Neural progenitor cell (in vitro differentiated cells): ENCODE results near the gene TRAIP. TPM values are rescaled to one million over a fixed set of nuclear protein-coding genes. Genes with fewer than 3 reads are reported as not detected.

Experiments
- DNase-seq: peaks from one replicate; pipeline ENCODE4 v3.0.0-alpha.2; 2016; ENCODE audit warnings: low spot score
- H2AFZ ChIP-seq: fragments of 200-600 bp; sonication (generic); replicated peaks from 2 replicates; pipeline ENCODE4 v1.6.1; 2016; ENCODE audit warnings: antibody characterized with exemption
- H3F3A ChIP-seq: fragments of 200-600 bp; sonication (generic); 2 replicates; pipeline ENCODE4 v1.6.1; 2016; ENCODE audit warnings: antibody characterized with exemption, low read depth
- H3K27ac ChIP-seq: fragments of 200-600 bp; sonication (generic); 2 replicates; pipeline ENCODE4 v1.5.1; 2016; ENCODE audit warnings: mild to moderate bottlenecking
- H3K27me3 ChIP-seq: fragments of 200-600 bp; sonication (generic); 2 replicates; pipeline ENCODE4 v1.6.1; 2016; ENCODE audit warnings: mild to moderate bottlenecking, moderate library complexity
- H3K36me3 ChIP-seq: fragments of 200-600 bp; sonication (generic); 2 replicates; pipeline ENCODE4 v1.5.1; 2016
- H3K4me1 ChIP-seq: fragments of 200-600 bp; sonication (generic); 2 replicates; pipeline ENCODE4 v1.6.1; 2016; ENCODE audit warnings: mixed run types
- H3K4me2 ChIP-seq: fragments of 200-600 bp; sonication (generic); 2 replicates; pipeline ENCODE4 v1.6.1; 2016
- H3K4me3 ChIP-seq: fragments of 200-600 bp; sonication (generic); 2 replicates; pipeline ENCODE4 v1.5.1; 2016
- H3K79me2 ChIP-seq: fragments of 200-600 bp; sonication (generic); 2 replicates; pipeline ENCODE4 v1.6.1; 2016; ENCODE audit warnings: low read depth
- H3K9ac ChIP-seq: fragments of 200-600 bp; sonication (generic); 2 replicates; pipeline ENCODE4 v1.6.1; 2016
- H3K9me3 ChIP-seq: fragments of 200-600 bp; sonication (generic); 2 replicates; pipeline ENCODE4 v1.5.1; 2016; ENCODE audit warnings: low read depth
- H4K20me1 ChIP-seq: fragments of 200-600 bp; sonication (generic); 2 replicates; pipeline ENCODE4 v1.6.1; 2016; ENCODE audit warnings: low read depth
- H3K27ac Mint-ChIP-seq: 3 replicates; pipeline ENCODE4 v1.8.0; 2021; ENCODE audit warnings: mixed read lengths
- H3K27me3 Mint-ChIP-seq: 2 replicates; pipeline ENCODE4 v1.8.0; 2022; ENCODE audit warnings: low read depth, mild to moderate bottlenecking, inconsistent platforms, moderate library complexity, mixed read lengths; ENCODE audit not compliant: insufficient read depth
- H3K36me3 Mint-ChIP-seq: 3 replicates; pipeline ENCODE4 v1.8.0; 2021; ENCODE audit warnings: mixed read lengths
- H3K4me1 Mint-ChIP-seq: 3 replicates; pipeline ENCODE4 v1.8.0; 2021; ENCODE audit warnings: mixed read lengths
- H3K4me3 Mint-ChIP-seq: 3 replicates; pipeline ENCODE4 v1.8.0; 2021; ENCODE audit warnings: mild to moderate bottlenecking, moderate library complexity, mixed read lengths
- H3K9me3 Mint-ChIP-seq: 3 replicates; pipeline ENCODE4 v1.8.0; 2020; ENCODE audit warnings: mixed read lengths
- EZH2 ChIP-seq: fragments of 200-600 bp; sonication (generic); IDR thresholded peaks from 2 replicates; pipeline ENCODE4 v1.6.1; 2017; ENCODE audit warnings: antibody characterized with exemption, mild to moderate bottlenecking, moderate library complexity
- EZH2phosphoT487 ChIP-seq: fragments of 200-600 bp; sonication (generic); IDR thresholded peaks from 2 replicates; pipeline ENCODE4 v1.6.1; 2017; ENCODE audit warnings: antibody characterized with exemption
- total RNA-seq: library from RNA; depleted of rRNA; stranded (reverse); fragments of >200 nt; gene quantifications from 2 replicates; pipeline ENCODE4 v1.2.3, GENCODE V29; 2015; ENCODE audit warnings: low replicate concordance
- TF ChIP-seq, protein P1 (sequence below): fragments of 200-600 bp; sonication (generic); IDR thresholded peaks from 2 replicates; pipeline ENCODE4 v1.5.1; 2017; ENCODE audit warnings: antibody characterized with exemption, mild to moderate bottlenecking

TRAIP gene
- total RNA-seq, 1 donor from 2014 or later = 24.4 TPM

DNA sequence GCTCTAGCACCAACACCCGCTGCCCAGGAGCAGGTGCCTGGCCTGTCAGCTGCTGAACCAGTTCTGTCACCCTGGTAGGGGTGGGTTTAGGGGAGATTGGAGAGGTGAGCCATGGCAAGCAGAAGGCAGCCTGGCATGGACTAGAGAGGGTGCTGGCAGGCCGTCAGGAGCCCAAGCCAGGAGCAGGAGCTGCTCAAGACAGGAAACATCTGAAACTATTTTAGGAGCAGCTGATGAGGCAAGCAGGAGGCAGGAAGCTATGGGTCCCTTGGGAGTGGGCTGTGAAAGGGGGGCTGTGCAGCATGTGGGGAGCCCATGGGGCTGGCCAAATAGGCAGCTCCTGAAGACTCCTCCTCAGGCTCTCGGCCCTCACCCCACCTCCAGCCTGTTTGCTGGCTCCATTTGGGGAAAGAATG is 51.0 kb downstream of the TRAIP start:
- Mint-ChIP-seq H3K4me3 (peak overlapping the region; percentile 51), H3K4me1 (peaks cover 18% of the 10 kb centered on the region)

DNA sequence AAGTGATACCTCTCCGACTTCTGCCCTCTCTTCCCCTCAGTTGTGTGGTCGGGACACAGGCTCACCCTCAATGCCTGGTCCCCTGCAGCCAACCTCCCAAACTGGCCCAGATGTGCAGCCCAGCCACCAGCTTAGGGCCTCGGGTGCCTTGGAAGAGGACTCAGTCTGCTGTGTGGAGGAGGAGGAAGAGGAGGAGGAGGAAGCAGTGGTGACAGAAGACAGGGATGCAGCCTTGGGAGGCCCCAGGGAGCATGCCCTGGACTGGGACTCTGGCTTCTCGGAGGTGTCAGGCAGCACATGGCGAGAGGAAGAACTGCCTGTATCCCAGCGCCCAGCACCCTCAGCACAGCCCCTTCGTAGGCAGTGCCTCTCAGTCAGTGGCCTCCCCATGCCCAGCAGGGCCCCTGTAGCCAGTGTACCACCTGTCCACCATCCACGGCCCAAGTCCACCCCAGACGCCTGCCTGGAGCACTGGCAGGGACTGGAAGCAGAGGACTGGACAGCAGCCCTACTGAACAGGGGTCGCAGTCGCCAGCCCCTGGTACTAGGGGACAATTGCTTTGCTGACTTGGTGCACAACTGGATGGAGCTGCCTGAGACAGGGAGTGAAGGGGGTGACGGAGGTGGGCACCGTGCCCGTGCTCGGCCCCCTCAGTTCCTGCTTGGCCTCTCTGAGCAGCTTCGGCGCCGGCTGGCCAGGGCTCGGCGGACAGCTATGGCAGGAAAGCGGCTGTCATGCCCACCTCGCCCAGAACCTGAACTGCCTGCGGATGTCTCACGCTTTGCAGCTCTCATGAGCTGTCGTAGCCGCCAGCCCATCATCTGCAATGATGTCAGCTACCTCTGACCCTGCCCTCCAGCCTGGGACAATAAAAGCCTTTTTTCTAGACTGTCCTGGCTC is 52.0 kb downstream of the TRAIP start:
- Histone ChIP-seq H2AFZ (no peak overlapping the region), H3K36me3 (no peaks in the 10 kb centered on the region), H3K9ac (no peak overlapping the region), H3K9me3 (no peaks in the 10 kb centered on the region), H3F3A (peaks cover 18% of the 10 kb centered on the region), H3K79me2 (no peaks in the 10 kb centered on the region), H3K4me1 (peaks cover 22% of the 10 kb centered on the region), H3K27me3 (peaks cover 40% of the 10 kb centered on the region), H3K4me2 (peak overlapping the region; percentile 87), H3K27ac (no peak overlapping the region), H3K4me3 (no peak overlapping the region), H4K20me1 (peaks cover 3% of the 10 kb centered on the region)
- TF ChIP-seq, protein P1, sequence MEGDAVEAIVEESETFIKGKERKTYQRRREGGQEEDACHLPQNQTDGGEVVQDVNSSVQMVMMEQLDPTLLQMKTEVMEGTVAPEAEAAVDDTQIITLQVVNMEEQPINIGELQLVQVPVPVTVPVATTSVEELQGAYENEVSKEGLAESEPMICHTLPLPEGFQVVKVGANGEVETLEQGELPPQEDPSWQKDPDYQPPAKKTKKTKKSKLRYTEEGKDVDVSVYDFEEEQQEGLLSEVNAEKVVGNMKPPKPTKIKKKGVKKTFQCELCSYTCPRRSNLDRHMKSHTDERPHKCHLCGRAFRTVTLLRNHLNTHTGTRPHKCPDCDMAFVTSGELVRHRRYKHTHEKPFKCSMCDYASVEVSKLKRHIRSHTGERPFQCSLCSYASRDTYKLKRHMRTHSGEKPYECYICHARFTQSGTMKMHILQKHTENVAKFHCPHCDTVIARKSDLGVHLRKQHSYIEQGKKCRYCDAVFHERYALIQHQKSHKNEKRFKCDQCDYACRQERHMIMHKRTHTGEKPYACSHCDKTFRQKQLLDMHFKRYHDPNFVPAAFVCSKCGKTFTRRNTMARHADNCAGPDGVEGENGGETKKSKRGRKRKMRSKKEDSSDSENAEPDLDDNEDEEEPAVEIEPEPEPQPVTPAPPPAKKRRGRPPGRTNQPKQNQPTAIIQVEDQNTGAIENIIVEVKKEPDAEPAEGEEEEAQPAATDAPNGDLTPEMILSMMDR = no peak
- TF ChIP-seq EZH2phosphoT487 (no peak), EZH2 (no peak)
- H3K9me3 Mint-ChIP-seq = no peaks in the 10 kb centered on the region
- H3K27me3 Mint-ChIP-seq = peaks cover 26% of the 10 kb centered on the region
- no peaks in the 10 kb centered on the region for H3K36me3 Mint-ChIP-seq
- peaks cover 18% of the 10 kb centered on the region for H3K4me1 Mint-ChIP-seq
- peak overlapping the region; percentile 92 for H3K4me3 Mint-ChIP-seq
- no peak for DNase-seq
- H3K27ac Mint-ChIP-seq = no peak overlapping the region

More for the DNA sequence above, 51.0 kb downstream of the TRAIP start:
- no peaks in the 10 kb centered on the region for H3K36me3 Mint-ChIP-seq
- peaks cover 22% of the 10 kb centered on the region for H3K4me1 ChIP-seq
- H3K36me3 ChIP-seq = no peaks in the 10 kb centered on the region
- H3K9me3 ChIP-seq = no peaks in the 10 kb centered on the region
- peaks cover 3% of the 10 kb centered on the region for H4K20me1 ChIP-seq
- no peak overlapping the region for H2AFZ ChIP-seq
- DNase-seq = no peak
- H3K27ac ChIP-seq = no peak overlapping the region
- peaks cover 40% of the 10 kb centered on the region for H3K27me3 ChIP-seq
- H3K9ac ChIP-seq = no peak overlapping the region
- no peak for TF ChIP-seq EZH2
- TF ChIP-seq, protein P1 = no peak
- TF ChIP-seq EZH2phosphoT487 = no peak
- no peaks in the 10 kb centered on the region for H3K79me2 ChIP-seq
- H3K4me2 ChIP-seq = no peak overlapping the region
- H3K4me3 ChIP-seq = no peak overlapping the region
- no peak overlapping the region for H3K27ac Mint-ChIP-seq
- H3F3A ChIP-seq = peaks cover 18% of the 10 kb centered on the region
- H3K9me3 Mint-ChIP-seq = no peaks in the 10 kb centered on the region
- H3K27me3 Mint-ChIP-seq = peaks cover 24% of the 10 kb centered on the region

DNA sequence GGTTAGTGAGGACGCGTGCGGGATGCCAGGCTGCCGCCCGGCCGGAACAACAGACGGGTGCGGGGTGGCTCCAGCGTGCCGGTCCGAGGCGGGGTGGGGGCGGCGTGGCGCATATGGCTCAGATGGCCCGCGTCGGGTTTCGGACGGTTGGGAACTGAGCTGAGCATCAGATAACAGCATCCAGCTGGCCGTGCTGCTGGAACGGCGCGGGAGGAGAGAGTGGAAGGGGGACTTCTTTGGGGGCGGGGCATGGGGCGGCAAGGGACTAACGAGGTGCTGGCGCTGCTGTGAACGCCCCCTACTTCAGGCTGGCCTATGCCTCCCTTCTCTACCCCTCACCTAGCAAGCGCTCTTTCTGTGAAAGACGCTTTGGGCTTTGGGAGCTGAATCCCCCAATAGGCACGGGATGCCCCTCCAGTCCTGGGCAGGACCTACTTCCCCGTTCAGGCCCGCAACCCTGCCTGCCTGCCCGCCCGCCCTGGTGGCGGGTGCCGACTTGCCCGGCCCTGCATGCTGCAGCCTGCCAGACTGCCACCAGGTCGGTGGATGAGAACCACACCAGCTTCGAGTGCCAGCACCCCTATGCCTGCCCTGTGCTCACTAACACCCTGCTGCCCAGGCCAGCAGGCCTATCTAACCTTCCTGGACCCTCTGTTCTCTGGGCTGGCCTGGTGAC is 52.8 kb downstream of the TRAIP start:
- peak overlapping the region; percentile 87 for H3K4me2 ChIP-seq
- Mint-ChIP-seq H3K27me3 (peaks cover 26% of the 10 kb centered on the region), H3K36me3 (no peaks in the 10 kb centered on the region), H3K9me3 (no peaks in the 10 kb centered on the region), H3K27ac (no peak overlapping the region), H3K4me1 (peaks cover 18% of the 10 kb centered on the region), H3K4me3 (peak overlapping the region; percentile 92)
- TF ChIP-seq EZH2phosphoT487 (no peak), EZH2 (no peak)
- TF ChIP-seq, protein P1 = no peak
- H3K9me3 ChIP-seq = no peaks in the 10 kb centered on the region
- H3K79me2 ChIP-seq = no peaks in the 10 kb centered on the region
- H3F3A ChIP-seq = peaks cover 18% of the 10 kb centered on the region
- H3K27ac ChIP-seq = no peak overlapping the region
- peak overlapping the region; percentile 98 for H2AFZ ChIP-seq
- H3K4me1 ChIP-seq = peaks cover 22% of the 10 kb centered on the region
- no peak overlapping the region for H3K9ac ChIP-seq
- H3K36me3 ChIP-seq = no peaks in the 10 kb centered on the region
- H4K20me1 ChIP-seq = peaks cover 3% of the 10 kb centered on the region
- peak overlapping the region; percentile 62 for H3K4me3 ChIP-seq
- DNase-seq = peak; percentile 77
- peaks cover 40% of the 10 kb centered on the region for H3K27me3 ChIP-seq
